Smooth muscle cell (in vitro differentiated cells): ENCODE data around the gene EYA4. TPM values are rescaled to one million over a fixed set of nuclear protein-coding genes. Genes with fewer than 3 reads are reported as not detected.

Experiments
- DNase-seq: peaks from one replicate; lab custom pipeline; 2025; ENCODE audit not compliant: unreplicated experiment; lab: John Stamatoyannopoulos, UW
- H2AFZ ChIP-seq: fragments of 200-600 bp; sonication (generic); 2 replicates; pipeline ENCODE4 v1.6.0; 2016; ENCODE audit warnings: antibody characterized with exemption, low read depth, mild to moderate bottlenecking
- H3F3A ChIP-seq: fragments of 200-600 bp; sonication (generic); 2 replicates; pipeline ENCODE4 v1.6.0; 2017; ENCODE audit warnings: antibody characterized with exemption, low read depth
- H3K27ac ChIP-seq: fragments of 200-600 bp; sonication (generic); 2 replicates; pipeline ENCODE4 v1.5.1; 2016; ENCODE audit warnings: low read depth, mild to moderate bottlenecking
- H3K27me3 ChIP-seq: fragments of 200-600 bp; sonication (generic); 2 replicates; pipeline ENCODE4 v1.6.1; 2016; ENCODE audit warnings: low read depth, mild to moderate bottlenecking
- H3K36me3 ChIP-seq: fragments of 200-600 bp; sonication (generic); 2 replicates; pipeline ENCODE4 v1.5.1; 2016; ENCODE audit warnings: low read depth
- H3K4me1 ChIP-seq: fragments of 200-600 bp; sonication (generic); 2 replicates; pipeline ENCODE4 v1.5.1; 2016; ENCODE audit warnings: low read depth
- H3K4me2 ChIP-seq: fragments of 200-600 bp; sonication (generic); 2 replicates; pipeline ENCODE4 v1.6.0; 2016; ENCODE audit warnings: mild to moderate bottlenecking
- H3K4me3 ChIP-seq: fragments of 200-600 bp; sonication (generic); 2 replicates; pipeline ENCODE4 v1.5.1; 2016; ENCODE audit warnings: mild to moderate bottlenecking
- H3K79me2 ChIP-seq: fragments of 200-600 bp; sonication (generic); 2 replicates; pipeline ENCODE4 v1.6.0; 2016; ENCODE audit warnings: low read depth, mild to moderate bottlenecking
- H3K9ac ChIP-seq: fragments of 200-600 bp; sonication (generic); 2 replicates; pipeline ENCODE4 v1.6.0; 2016; ENCODE audit warnings: low read depth
- H3K9me3 ChIP-seq: fragments of 200-600 bp; sonication (generic); replicated peaks from 2 replicates; pipeline ENCODE4 v1.5.1; 2016; ENCODE audit warnings: low read depth
- H4K20me1 ChIP-seq: fragments of 200-600 bp; sonication (generic); 2 replicates; pipeline ENCODE4 v1.6.0; 2016; ENCODE audit warnings: low read depth
- WGBS: methylation state at CpG from one replicate; pipeline ENCODE4 v1.1.7; 2016; ENCODE audit warnings: low lambda C conversion rate; 5-methylcytosine and 5-hydroxymethylcytosine counted together
- polyA plus RNA-seq: library from polyadenylated mRNA; unstranded; fragments of >200 nt; fragmentation: Nextera tagmentation; extraction: Ambion mirVana; gene quantifications from 2 replicates; pipeline ENCODE4 v1.2.1, GENCODE V29; 2016
- total RNA-seq: library from RNA; depleted of rRNA; stranded (reverse); fragments of >200 nt; gene quantifications from 2 replicates; pipeline ENCODE4 v1.2.3, GENCODE V29; 2014
- TF ChIP-seq, protein P1 (sequence below): fragments of 200-600 bp; sonication (generic); IDR thresholded peaks from 2 replicates; pipeline ENCODE4 v1.5.1; 2017; ENCODE audit warnings: borderline replicate concordance, mild to moderate bottlenecking, antibody characterized with exemption; ENCODE audit not compliant: insufficient read depth, poor library complexity, severe bottlenecking

Gene EYA4
- total and polyA plus RNA-seq, 2 experiments from 2014 or later: 1.3 TPM; not detected in 1

DNA sequence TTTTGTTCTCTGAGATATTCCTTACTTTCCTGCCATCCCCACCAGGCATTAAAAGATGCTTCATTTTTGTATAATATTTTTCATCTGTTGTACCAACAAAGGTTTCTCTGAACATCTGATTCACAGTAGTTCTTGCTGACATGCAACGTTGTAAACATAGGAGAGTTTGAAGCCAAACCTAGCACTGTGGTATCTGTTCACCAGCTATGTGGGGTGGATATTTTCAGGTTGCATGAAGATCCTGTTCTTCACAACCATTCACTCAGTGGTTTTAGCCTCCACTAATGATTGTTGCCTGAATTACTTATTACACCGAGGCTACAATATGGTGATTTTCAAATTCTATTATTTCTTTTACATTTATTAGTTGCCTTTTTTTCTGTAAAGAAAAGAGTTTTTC is 56.5 kb downstream of the EYA4 start:
- TF ChIP-seq, protein P1, sequence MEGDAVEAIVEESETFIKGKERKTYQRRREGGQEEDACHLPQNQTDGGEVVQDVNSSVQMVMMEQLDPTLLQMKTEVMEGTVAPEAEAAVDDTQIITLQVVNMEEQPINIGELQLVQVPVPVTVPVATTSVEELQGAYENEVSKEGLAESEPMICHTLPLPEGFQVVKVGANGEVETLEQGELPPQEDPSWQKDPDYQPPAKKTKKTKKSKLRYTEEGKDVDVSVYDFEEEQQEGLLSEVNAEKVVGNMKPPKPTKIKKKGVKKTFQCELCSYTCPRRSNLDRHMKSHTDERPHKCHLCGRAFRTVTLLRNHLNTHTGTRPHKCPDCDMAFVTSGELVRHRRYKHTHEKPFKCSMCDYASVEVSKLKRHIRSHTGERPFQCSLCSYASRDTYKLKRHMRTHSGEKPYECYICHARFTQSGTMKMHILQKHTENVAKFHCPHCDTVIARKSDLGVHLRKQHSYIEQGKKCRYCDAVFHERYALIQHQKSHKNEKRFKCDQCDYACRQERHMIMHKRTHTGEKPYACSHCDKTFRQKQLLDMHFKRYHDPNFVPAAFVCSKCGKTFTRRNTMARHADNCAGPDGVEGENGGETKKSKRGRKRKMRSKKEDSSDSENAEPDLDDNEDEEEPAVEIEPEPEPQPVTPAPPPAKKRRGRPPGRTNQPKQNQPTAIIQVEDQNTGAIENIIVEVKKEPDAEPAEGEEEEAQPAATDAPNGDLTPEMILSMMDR: no peak
- Histone ChIP-seq H2AFZ (no peak overlapping the region), H4K20me1 (no peaks in the 10 kb centered on the region), H3F3A (no peaks in the 10 kb centered on the region), H3K27ac (no peak overlapping the region), H3K9ac (no peak overlapping the region), H3K4me2 (no peak overlapping the region), H3K4me1 (no peaks in the 10 kb centered on the region), H3K27me3 (peaks cover 3% of the 10 kb centered on the region), H3K9me3 (no peaks in the 10 kb centered on the region), H3K79me2 (no peaks in the 10 kb centered on the region), H3K4me3 (no peak overlapping the region), H3K36me3 (no peaks in the 10 kb centered on the region)
- 94% methylated on average over 2 of the region's 2 CpGs for WGBS
- no peak for DNase-seq

DNA sequence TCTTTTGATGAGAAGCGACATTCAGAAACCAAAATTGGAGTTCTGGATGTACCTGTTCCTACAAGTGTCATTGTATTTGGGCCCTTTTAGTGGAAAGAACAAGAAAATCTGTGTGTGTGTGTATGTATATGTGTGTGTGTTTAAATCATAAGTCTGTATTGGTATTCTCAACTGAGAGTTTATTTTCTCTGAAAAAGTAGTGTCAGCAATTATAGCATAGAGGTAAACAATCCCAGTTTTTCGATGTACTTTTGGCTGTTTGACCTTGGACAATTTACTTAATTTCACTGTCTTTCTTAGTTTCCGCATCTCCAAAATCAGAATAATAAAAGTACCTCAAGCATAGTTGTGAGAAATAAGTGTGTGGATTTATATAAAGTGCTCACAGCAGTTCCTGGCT is 57.2 kb downstream of the EYA4 start:
- no peak for DNase-seq
- WGBS: 97% methylated on average over 3 of the region's 3 CpGs
- H3K4me2 ChIP-seq: no peak overlapping the region
- H3K79me2 ChIP-seq: no peaks in the 10 kb centered on the region
- H3K9ac ChIP-seq: no peak overlapping the region
- H3K36me3 ChIP-seq: no peaks in the 10 kb centered on the region
- no peaks in the 10 kb centered on the region for H3K4me1 ChIP-seq
- no peak overlapping the region for H3K27ac ChIP-seq
- no peaks in the 10 kb centered on the region for H4K20me1 ChIP-seq
- H3K9me3 ChIP-seq: no peaks in the 10 kb centered on the region
- no peak overlapping the region for H2AFZ ChIP-seq
- no peaks in the 10 kb centered on the region for H3F3A ChIP-seq
- H3K4me3 ChIP-seq: no peak overlapping the region
- TF ChIP-seq, protein P1: no peak
- H3K27me3 ChIP-seq: peaks cover 3% of the 10 kb centered on the region

DNA sequence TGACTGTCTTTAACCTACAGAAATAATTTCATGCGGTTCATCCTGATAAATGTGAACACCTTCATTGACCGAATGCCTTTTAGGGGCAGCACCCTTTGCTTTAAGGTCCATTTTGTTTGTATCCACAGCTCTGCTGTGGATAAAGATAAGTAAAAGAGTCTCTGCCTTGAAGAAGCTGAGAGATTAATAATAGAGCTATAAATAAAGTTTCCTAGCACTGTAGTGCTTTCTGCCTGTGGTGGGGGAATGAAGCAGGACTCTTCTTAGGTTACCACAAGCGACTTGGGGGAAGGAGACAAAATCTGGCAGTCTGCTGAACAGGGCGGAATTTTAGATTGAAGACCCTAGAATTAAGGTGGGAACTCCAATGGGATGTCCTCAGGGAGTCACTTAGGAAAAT is 57.6 kb downstream of the EYA4 start:
- Histone ChIP-seq H3K9me3 (no peaks in the 10 kb centered on the region), H4K20me1 (no peaks in the 10 kb centered on the region), H3K4me3 (no peak overlapping the region), H3K4me2 (no peak overlapping the region), H2AFZ (no peak overlapping the region), H3F3A (no peaks in the 10 kb centered on the region), H3K9ac (no peak overlapping the region), H3K4me1 (no peaks in the 10 kb centered on the region), H3K27ac (no peak overlapping the region), H3K27me3 (peaks cover 3% of the 10 kb centered on the region), H3K36me3 (no peaks in the 10 kb centered on the region), H3K79me2 (no peaks in the 10 kb centered on the region)
- WGBS: 89% methylated on average over 4 of the region's 4 CpGs
- TF ChIP-seq, protein P1: no peak
- no peak for DNase-seq

- no peaks in the 10 kb centered on the region for H3F3A ChIP-seq
- no peaks in the 10 kb centered on the region for H3K36me3 ChIP-seq
- no peak overlapping the region for H3K9ac ChIP-seq
- 89% methylated on average over 3 of the region's 3 CpGs for WGBS
- H2AFZ ChIP-seq: no peak overlapping the region
- H4K20me1 ChIP-seq: no peaks in the 10 kb centered on the region
- H3K79me2 ChIP-seq: no peaks in the 10 kb centered on the region
- no peak for DNase-seq
- H3K27ac ChIP-seq: no peak overlapping the region
- TF ChIP-seq, protein P1: no peak
- no peaks in the 10 kb centered on the region for H3K4me1 ChIP-seq
- H3K9me3 ChIP-seq: no peaks in the 10 kb centered on the region
- no peak overlapping the region for H3K4me2 ChIP-seq
- no peak overlapping the region for H3K4me3 ChIP-seq
- H3K27me3 ChIP-seq: peaks cover 3% of the 10 kb centered on the region
Measured at GRCh38 chr6:133300896-133301295, 59.7 kb downstream of the EYA4 start.
